Panc1 (cell line): ENCODE measurements around the gene GMDS.

Experiments used
- CTCF ChIP-seq: fragments of 450-650 bp; IDR thresholded peaks from 2 replicates; pipeline ENCODE4 v1.5.1; 2017; ENCODE audit warnings: mild to moderate bottlenecking
- POLR2AphosphoS5 ChIP-seq: IDR thresholded peaks from 2 replicates; pipeline ENCODE4 v1.6.1; 2012; ENCODE audit warnings: mild to moderate bottlenecking, low read depth, low read length, moderate library complexity
- SIN3A ChIP-seq: IDR thresholded peaks from 2 replicates; pipeline ENCODE4 v1.6.1; 2012; ENCODE audit warnings: low read depth, mild to moderate bottlenecking, low read length, moderate library complexity, borderline replicate concordance; ENCODE audit not compliant: insufficient read depth
- TCF7L2 ChIP-seq: IDR thresholded peaks from 2 replicates; pipeline ENCODE4 v1.6.1; 2011; ENCODE audit warnings: mild to moderate bottlenecking, low read depth, low read length, inconsistent platforms
- TF ChIP-seq, protein P1 (sequence below), 2 experiments: IDR thresholded peaks; 2 replicates each; pipeline ENCODE4 v1.6.1; 2011 to 2012; ENCODE audit warnings: low read depth in 2 of 2, control low read depth in 1 of 2, low read length in 1 of 2, mild to moderate bottlenecking in 1 of 2, moderate library complexity in 1 of 2; ENCODE audit not compliant: insufficient read depth in 1 of 2

DNA sequence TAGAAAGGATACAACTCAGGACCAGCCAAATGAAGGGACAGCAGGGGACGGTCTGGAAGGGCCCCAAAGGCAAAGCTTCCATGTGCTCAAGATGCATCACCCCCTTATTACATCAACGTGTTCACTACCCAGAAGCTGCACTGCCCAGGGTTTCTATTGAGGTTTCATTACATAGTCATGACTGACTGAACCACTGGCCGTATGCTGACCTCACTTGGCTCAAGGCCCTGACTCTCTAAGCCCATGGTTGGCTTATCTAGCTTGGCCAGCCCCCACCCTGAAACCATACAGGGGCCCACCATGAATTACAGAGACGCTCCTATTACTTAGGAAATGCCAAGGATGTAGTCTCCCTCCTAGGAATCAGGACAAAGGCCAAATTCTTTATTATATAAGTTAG is 456.3 kb downstream of the GMDS start:
- TF ChIP-seq CTCF: no peak
- TF ChIP-seq TCF7L2: no peak
- TF ChIP-seq POLR2AphosphoS5: no peak
- TF ChIP-seq SIN3A: no peak
- TF ChIP-seq, protein P1, sequence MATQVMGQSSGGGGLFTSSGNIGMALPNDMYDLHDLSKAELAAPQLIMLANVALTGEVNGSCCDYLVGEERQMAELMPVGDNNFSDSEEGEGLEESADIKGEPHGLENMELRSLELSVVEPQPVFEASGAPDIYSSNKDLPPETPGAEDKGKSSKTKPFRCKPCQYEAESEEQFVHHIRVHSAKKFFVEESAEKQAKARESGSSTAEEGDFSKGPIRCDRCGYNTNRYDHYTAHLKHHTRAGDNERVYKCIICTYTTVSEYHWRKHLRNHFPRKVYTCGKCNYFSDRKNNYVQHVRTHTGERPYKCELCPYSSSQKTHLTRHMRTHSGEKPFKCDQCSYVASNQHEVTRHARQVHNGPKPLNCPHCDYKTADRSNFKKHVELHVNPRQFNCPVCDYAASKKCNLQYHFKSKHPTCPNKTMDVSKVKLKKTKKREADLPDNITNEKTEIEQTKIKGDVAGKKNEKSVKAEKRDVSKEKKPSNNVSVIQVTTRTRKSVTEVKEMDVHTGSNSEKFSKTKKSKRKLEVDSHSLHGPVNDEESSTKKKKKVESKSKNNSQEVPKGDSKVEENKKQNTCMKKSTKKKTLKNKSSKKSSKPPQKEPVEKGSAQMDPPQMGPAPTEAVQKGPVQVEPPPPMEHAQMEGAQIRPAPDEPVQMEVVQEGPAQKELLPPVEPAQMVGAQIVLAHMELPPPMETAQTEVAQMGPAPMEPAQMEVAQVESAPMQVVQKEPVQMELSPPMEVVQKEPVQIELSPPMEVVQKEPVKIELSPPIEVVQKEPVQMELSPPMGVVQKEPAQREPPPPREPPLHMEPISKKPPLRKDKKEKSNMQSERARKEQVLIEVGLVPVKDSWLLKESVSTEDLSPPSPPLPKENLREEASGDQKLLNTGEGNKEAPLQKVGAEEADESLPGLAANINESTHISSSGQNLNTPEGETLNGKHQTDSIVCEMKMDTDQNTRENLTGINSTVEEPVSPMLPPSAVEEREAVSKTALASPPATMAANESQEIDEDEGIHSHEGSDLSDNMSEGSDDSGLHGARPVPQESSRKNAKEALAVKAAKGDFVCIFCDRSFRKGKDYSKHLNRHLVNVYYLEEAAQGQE (IDR thresholded peaks at IDR 0.05; ENCODE audit: insufficient read depth in 1 of 2, low read depth in 2 of 2, low read length in 1 of 2): no peak
